GM19397 (cell line): ENCODE results near the gene DRD3.

ENCODE experiments used
- ATAC-seq: cut with Tn5 transposase; IDR thresholded peaks from one replicate; pipeline ENCODE4 v1.9.1; 2021; ENCODE audit warnings: mild to moderate bottlenecking, moderate library complexity; ENCODE audit not compliant: unreplicated experiment

DRD3 gene

GRCh38 chr3:114080201-114080600 lies 98.7 kb downstream of the DRD3 start:
- ATAC-seq: no peak

- ATAC-seq: no peak
Measured at GRCh38 chr3:114079761-114080160, 99.1 kb downstream of the DRD3 start.

GRCh38 chr3:114078126-114078525 lies 100.7 kb downstream of the DRD3 start:
- no peak for ATAC-seq
